ENCODE results near the gene NOX5. TPM values are rescaled to one million over a fixed set of nuclear protein-coding genes. Genes with fewer than 3 reads are reported as not detected.

Gene NOX5
- total and polyA plus RNA-seq, 2 donors (not counting 1 experiment from before 2014, with no cell fraction given): 0.25 to 0.33 TPM

- Histone ChIP-seq H3K9me3 (ENCODE audit: control insufficient read depth, insufficient read depth, low read depth, low read length) (no peaks in the 10 kb centered on the region), H3K4me2 (ENCODE audit: extremely low read depth, insufficient read depth, low read length) (no peak overlapping the region), H3K4me3 (replicated peaks in 1 of 4; ENCODE audit: control extremely low read depth in 1 of 4, insufficient read depth in 1 of 4, low read depth in 3 of 4, low read length in 4 of 4) (no peak overlapping the region), H4K20me1 (ENCODE audit: control insufficient read depth, extremely low read depth, insufficient read depth, low read length) (no peaks in the 10 kb centered on the region), H3K9ac (ENCODE audit: insufficient read depth, low read length) (no peak overlapping the region), H2AFZ (ENCODE audit: low read length) (no peak overlapping the region), H3K27me3 (ENCODE audit: control insufficient read depth, insufficient read depth, low read length) (no peaks in the 10 kb centered on the region), H3K36me3 (ENCODE audit: control insufficient read depth, insufficient read depth, low read length) (no peaks in the 10 kb centered on the region), H3K79me2 (ENCODE audit: control insufficient read depth, insufficient read depth, low read length) (no peaks in the 10 kb centered on the region), H3K27ac (ENCODE audit: insufficient read depth, low read length) (no peak overlapping the region), H3K4me1 (ENCODE audit: control insufficient read depth, extremely low read depth, insufficient read depth, low read length) (no peaks in the 10 kb centered on the region)
- TF ChIP-seq CTCF (conservative IDR thresholded peaks at IDR 0.05 in 1 of 2, IDR thresholded peaks at IDR 0.05 in 1 of 2; ENCODE audit: low read depth in 1 of 2, low read length in 2 of 2) (no peak), EZH2 (IDR thresholded peaks at IDR 0.05; ENCODE audit: low read length, missing control alignments) (no peak)
- DNase-seq (ENCODE audit: low read depth in 2 of 2): no peak
Measured at GRCh38 chr15:69049976-69050375, 35.5 kb downstream of the NOX5 start.

DNA sequence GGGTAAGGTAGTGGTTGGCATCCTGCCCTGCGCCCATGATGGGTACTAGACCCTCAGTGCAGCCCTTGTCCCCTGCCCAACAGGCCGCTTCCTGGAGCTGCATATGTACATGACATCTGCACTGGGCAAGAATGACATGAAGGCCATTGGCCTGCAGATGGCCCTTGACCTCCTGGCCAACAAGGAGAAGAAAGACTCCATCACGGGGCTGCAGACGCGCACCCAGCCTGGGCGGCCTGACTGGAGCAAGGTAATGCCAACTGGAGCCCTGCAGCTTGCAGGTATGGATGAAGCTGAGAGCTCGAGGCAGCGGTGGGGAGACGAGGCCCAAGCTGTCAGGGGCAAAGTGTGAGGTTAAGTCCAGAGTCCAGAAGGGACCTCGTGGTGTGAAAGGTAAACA lies 40.8 kb downstream of the NOX5 start:
- Histone ChIP-seq H3K4me1 (ENCODE audit: control insufficient read depth, extremely low read depth, insufficient read depth, low read length) (peaks cover 3% of the 10 kb centered on the region), H3K79me2 (ENCODE audit: control insufficient read depth, insufficient read depth, low read length) (no peaks in the 10 kb centered on the region), H3K4me2 (ENCODE audit: extremely low read depth, insufficient read depth, low read length) (no peak overlapping the region), H3K9me3 (ENCODE audit: control insufficient read depth, insufficient read depth, low read depth, low read length) (no peaks in the 10 kb centered on the region), H3K9ac (ENCODE audit: insufficient read depth, low read length) (no peak overlapping the region), H3K27me3 (ENCODE audit: control insufficient read depth, insufficient read depth, low read length) (peaks cover 4% of the 10 kb centered on the region), H2AFZ (ENCODE audit: low read length) (no peak overlapping the region), H3K27ac (ENCODE audit: insufficient read depth, low read length) (no peak overlapping the region), H3K4me3 (replicated peaks in 1 of 4; ENCODE audit: control extremely low read depth in 1 of 4, insufficient read depth in 1 of 4, low read depth in 3 of 4, low read length in 4 of 4) (no peak overlapping the region), H3K36me3 (ENCODE audit: control insufficient read depth, insufficient read depth, low read length) (no peaks in the 10 kb centered on the region), H4K20me1 (ENCODE audit: control insufficient read depth, extremely low read depth, insufficient read depth, low read length) (no peaks in the 10 kb centered on the region)
- TF ChIP-seq EZH2 (IDR thresholded peaks at IDR 0.05; ENCODE audit: low read length, missing control alignments) (no peak), CTCF (conservative IDR thresholded peaks at IDR 0.05 in 1 of 2, IDR thresholded peaks at IDR 0.05 in 1 of 2; ENCODE audit: low read depth in 1 of 2, low read length in 2 of 2) (no peak)
- DNase-seq (ENCODE audit: low read depth in 2 of 2): no peak

DNA sequence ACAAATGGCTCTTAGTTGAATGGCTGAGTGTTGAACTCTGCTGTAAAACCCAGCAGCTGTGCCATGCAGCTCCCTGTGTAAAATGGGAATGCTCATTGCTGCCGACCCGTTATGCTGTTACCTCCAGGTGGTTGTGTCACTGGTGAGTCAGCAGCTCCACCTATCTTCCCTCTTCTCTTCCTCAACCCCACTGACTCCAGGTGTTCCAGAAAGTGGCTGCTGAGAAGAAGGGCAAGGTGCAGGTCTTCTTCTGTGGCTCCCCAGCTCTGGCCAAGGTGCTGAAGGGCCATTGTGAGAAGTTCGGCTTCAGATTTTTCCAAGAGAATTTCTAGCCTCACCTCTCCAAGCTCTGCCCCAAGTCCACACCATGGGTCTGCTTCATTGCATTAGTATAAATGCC lies 41.9 kb downstream of the NOX5 start:
- no peaks in the 10 kb centered on the region for H3K79me2 ChIP-seq (ENCODE audit: control insufficient read depth, insufficient read depth, low read length)
- no peak overlapping the region for H2AFZ ChIP-seq (ENCODE audit: low read length)
- no peak overlapping the region for H3K4me3 ChIP-seq (replicated peaks in 1 of 4; ENCODE audit: control extremely low read depth in 1 of 4, insufficient read depth in 1 of 4, low read depth in 3 of 4, low read length in 4 of 4)
- H3K4me2 ChIP-seq (ENCODE audit: extremely low read depth, insufficient read depth, low read length): no peak overlapping the region
- H3K27ac ChIP-seq (ENCODE audit: insufficient read depth, low read length): no peak overlapping the region
- H3K36me3 ChIP-seq (ENCODE audit: control insufficient read depth, insufficient read depth, low read length): no peaks in the 10 kb centered on the region
- H3K9ac ChIP-seq (ENCODE audit: insufficient read depth, low read length): no peak overlapping the region
- H3K27me3 ChIP-seq (ENCODE audit: control insufficient read depth, insufficient read depth, low read length): peaks cover 4% of the 10 kb centered on the region
- peaks cover 3% of the 10 kb centered on the region for H3K4me1 ChIP-seq (ENCODE audit: control insufficient read depth, extremely low read depth, insufficient read depth, low read length)
- no peaks in the 10 kb centered on the region for H3K9me3 ChIP-seq (ENCODE audit: control insufficient read depth, insufficient read depth, low read depth, low read length)
- H4K20me1 ChIP-seq (ENCODE audit: control insufficient read depth, extremely low read depth, insufficient read depth, low read length): no peaks in the 10 kb centered on the region
- DNase-seq (ENCODE audit: low read depth in 2 of 2): no peak
- TF ChIP-seq EZH2 (IDR thresholded peaks at IDR 0.05; ENCODE audit: low read length, missing control alignments) (no peak), CTCF (conservative IDR thresholded peaks at IDR 0.05 in 1 of 2, IDR thresholded peaks at IDR 0.05 in 1 of 2; ENCODE audit: low read depth in 1 of 2, low read length in 2 of 2) (no peak)
